ENCODE measurements around the gene OSGEP. TPM values are rescaled to one million over a fixed set of nuclear protein-coding genes. Genes with fewer than 3 reads are reported as not detected.

Gene OSGEP
- total and polyA plus RNA-seq, 2 of the 13 experiments (the other 11 are each of a cell fraction or from before 2014, with no cell fraction given): 39.7 to 41.1 TPM

GRCh38 chr14:20427231-20428009 is 27.2 kb downstream of the OSGEP start (continued):
- no peak for TF ChIP-seq CTCF (CRISPR knock-in tag; IDR thresholded peaks at IDR 0.05)
- no peak for TF ChIP-seq CREBL2 (CRISPR knock-in tag; IDR thresholded peaks at IDR 0.05; ENCODE audit: borderline replicate concordance)
- no peak for TF ChIP-seq POLR2AphosphoS5 (IDR thresholded peaks at IDR 0.05; ENCODE audit: low read depth, low read length)
- TF ChIP-seq BRF2 (CRISPR knock-in tag; IDR thresholded peaks at IDR 0.05): no peak
- TF ChIP-seq GTF3A (CRISPR knock-in tag; conservative IDR thresholded peaks at IDR 0.05): no peak
- no peak for TF ChIP-seq ZFY (CRISPR knock-in tag; IDR thresholded peaks at IDR 0.05)
- no peak for TF ChIP-seq ZFYVE20 (CRISPR knock-in tag; IDR thresholded peaks at IDR 0.05; ENCODE audit: borderline replicate concordance, low read depth)
- TF ChIP-seq AGO1 (IDR thresholded peaks at IDR 0.05; ENCODE audit: low read depth, low read length, poor library complexity, severe bottlenecking): no peak
- TF ChIP-seq ZSCAN5A (CRISPR knock-in tag; IDR thresholded peaks at IDR 0.05; ENCODE audit: borderline replicate concordance): no peak
- TF ChIP-seq ZFP36L1 (CRISPR knock-in tag; IDR thresholded peaks at IDR 0.05): no peak
- no peak for TF ChIP-seq RFX5 (IDR thresholded peaks at IDR 0.05; ENCODE audit: low read depth, low read length)
- no peak for TF ChIP-seq NAIF1 (CRISPR knock-in tag; IDR thresholded peaks at IDR 0.05; ENCODE audit: borderline replicate concordance)
- TF ChIP-seq FOXK1 (CRISPR knock-in tag; IDR thresholded peaks at IDR 0.05; ENCODE audit: borderline replicate concordance, low read depth): no peak
- no peak for TF ChIP-seq ZNF256 (CRISPR knock-in tag; conservative IDR thresholded peaks at IDR 0.05)
- no peak for TF ChIP-seq ZBTB2 (CRISPR knock-in tag; IDR thresholded peaks at IDR 0.05; ENCODE audit: low read depth)
- 0 out of 2 replicates have a peak, but pooled peaks have one; percentile 12 for TF ChIP-seq RERE (CRISPR knock-in tag; IDR thresholded peaks at IDR 0.05; ENCODE audit: low read depth)
